Activated T-cell treated with anti-CD3 and anti-CD28 coated beads, Interleukin-2, amount 50 U/mL, for 72 hours (primary cell): ENCODE data around the gene NDUFA7. TPM values are rescaled to one million over a fixed set of nuclear protein-coding genes. Genes with fewer than 3 reads are reported as not detected.
"Not testable (repeated sequence)": the region's sequence is repeated elsewhere in the genome, so short reads cannot be mapped to it uniquely, and the experiment has no call there.

Experiments used
- ATAC-seq, 2 donors: fragments of 150-1000 bp; cut with Tn5 transposase; replicated peaks in 1 of 2; 2 replicates each; pipeline ENCODE4 v1.10.0; 2021; ENCODE audit warnings: moderate library complexity in 2 of 2, mild to moderate bottlenecking in 1 of 2
- DNase-seq, 2 donors: peaks; one replicate each; pipeline ENCODE4 v3.0.0; 2021 to 2022; ENCODE audit warnings: mixed read lengths in 1 of 2
- H3K27ac Mint-ChIP-seq: one replicate; pipeline ENCODE4 v1.8.0; 2022; ENCODE audit warnings: mild to moderate bottlenecking, moderate library complexity, mixed read lengths
- H3K27me3 Mint-ChIP-seq: one replicate; pipeline ENCODE4 v1.8.0; 2022; ENCODE audit warnings: low read depth, mixed read lengths
- H3K36me3 Mint-ChIP-seq, 2 donors: one replicate each; pipeline ENCODE4 v1.8.0; 2022; ENCODE audit warnings: mixed read lengths in 2 of 2, mild to moderate bottlenecking in 1 of 2; ENCODE audit not compliant: insufficient read depth in 2 of 2
- H3K4me1 Mint-ChIP-seq: one replicate; pipeline ENCODE4 v1.8.0; 2022; ENCODE audit warnings: low read depth, mixed read lengths
- H3K4me3 Mint-ChIP-seq, 2 donors: one replicate each; pipeline ENCODE4 v1.8.0; 2022; ENCODE audit warnings: mild to moderate bottlenecking in 2 of 2, mixed read lengths in 2 of 2, moderate library complexity in 2 of 2
- H3K9me3 Mint-ChIP-seq, 2 donors: one replicate each; pipeline ENCODE4 v1.8.0; 2022; ENCODE audit warnings: mixed read lengths in 2 of 2
- total RNA-seq, 2 donors: library from RNA; stranded (reverse); gene quantifications; one replicate each; pipeline ENCODE4 v1.2.3, GENCODE V29; 2022

NDUFA7 gene
- total RNA-seq, 2 donors from 2014 or later, result 59.4 to 62.5 TPM

- H3K27me3 Mint-ChIP-seq, result no peaks in the 10 kb centered on the region
- H3K4me3 Mint-ChIP-seq, result peak overlapping the region; percentile 98 to 100
- H3K36me3 Mint-ChIP-seq, result peaks cover 7 to 16% of the 10 kb centered on the region in 2 donors
- no peaks in the 10 kb centered on the region for H3K9me3 Mint-ChIP-seq
- peaks cover 26% of the 10 kb centered on the region for H3K4me1 Mint-ChIP-seq
- peak overlapping the region; percentile 98 for H3K27ac Mint-ChIP-seq
- ATAC-seq (no peak), DNase-seq (no peak)
Observed at GRCh38 chr19:8321986-8322637, 937 bp upstream of the NDUFA7 start.

GRCh38 chr19:8320564-8321066, 560 bp downstream of the NDUFA7 start:
- no peaks in the 10 kb centered on the region for H3K27me3 Mint-ChIP-seq
- H3K27ac Mint-ChIP-seq, result peak overlapping the region; percentile 98
- H3K4me3 Mint-ChIP-seq, result peak overlapping the region; percentile 98 to 100
- DNase-seq (peak in 1 of 2 donors; percentile 22), ATAC-seq (peak; percentile 3 to 4)
- H3K9me3 Mint-ChIP-seq, result no peaks in the 10 kb centered on the region
- H3K4me1 Mint-ChIP-seq, result peaks cover 26% of the 10 kb centered on the region
- H3K36me3 Mint-ChIP-seq, result peaks cover 9 to 16% of the 10 kb centered on the region in 2 donors

- no peak for DNase-seq
- H3K4me3 Mint-ChIP-seq, result peak overlapping the region; percentile 98 to 100
- peaks cover 26% of the 10 kb centered on the region for H3K4me1 Mint-ChIP-seq
- no peaks in the 10 kb centered on the region for H3K9me3 Mint-ChIP-seq
- no peak for ATAC-seq
- H3K36me3 Mint-ChIP-seq, result peaks cover 12 to 16% of the 10 kb centered on the region in 2 donors
- no peaks in the 10 kb centered on the region for H3K27me3 Mint-ChIP-seq
- peak overlapping the region; percentile 98 for H3K27ac Mint-ChIP-seq
Observed at GRCh38 chr19:8319807-8320520, 1.2 kb downstream of the NDUFA7 start.

GRCh38 chr19:8318835-8319234, 2.3 kb downstream of the NDUFA7 start:
- not testable (repeated sequence) for DNase-seq, H3K9me3 Mint-ChIP-seq, ATAC-seq, H3K27ac Mint-ChIP-seq, H3K27me3 Mint-ChIP-seq
- Mint-ChIP-seq H3K4me1 (peaks cover 22% of the 10 kb centered on the region), H3K36me3 (peaks cover 12 to 16% of the 10 kb centered on the region in 2 donors), H3K4me3 (peak overlapping the region in 1 of 2 donors; percentile 14)

- Mint-ChIP-seq H3K27ac (no peak overlapping the region), H3K9me3 (no peaks in the 10 kb centered on the region), H3K4me3 (no peak overlapping the region), H3K27me3 (no peaks in the 10 kb centered on the region), H3K36me3 (peaks cover 7 to 8% of the 10 kb centered on the region in 2 donors), H3K4me1 (peaks cover 14% of the 10 kb centered on the region)
- ATAC-seq, result no peak
- DNase-seq, result no peak
Observed at GRCh38 chr19:8316351-8317125, 4.6 kb downstream of the NDUFA7 start.

GRCh38 chr19:8314981-8315640, 6.1 kb downstream of the NDUFA7 start:
- not testable (repeated sequence) for H3K27me3 Mint-ChIP-seq, ATAC-seq, H3K4me1 Mint-ChIP-seq, H3K9me3 Mint-ChIP-seq, H3K4me3 Mint-ChIP-seq, H3K36me3 Mint-ChIP-seq, DNase-seq, H3K27ac Mint-ChIP-seq

- Mint-ChIP-seq H3K4me1 (peaks cover 25% of the 10 kb centered on the region), H3K27me3 (no peaks in the 10 kb centered on the region), H3K27ac (no peak overlapping the region), H3K9me3 (no peaks in the 10 kb centered on the region), H3K36me3 (peaks cover 3 to 7% of the 10 kb centered on the region in 2 donors), H3K4me3 (no peak overlapping the region)
- DNase-seq, result no peak
- ATAC-seq, result no peak
Observed at GRCh38 chr19:8311461-8312260, 9.5 kb downstream of the NDUFA7 start.

GRCh38 chr19:8310342-8311055, 10.7 kb downstream of the NDUFA7 start:
- H3K4me1 Mint-ChIP-seq, result peaks cover 35% of the 10 kb centered on the region
- no peak overlapping the region for H3K4me3 Mint-ChIP-seq
- DNase-seq (peak in 1 of 2 donors; percentile 0), ATAC-seq (no peak)
- H3K27ac Mint-ChIP-seq, result no peak overlapping the region
- peaks cover 3% of the 10 kb centered on the region in 2 donors for H3K36me3 Mint-ChIP-seq
- H3K27me3 Mint-ChIP-seq, result no peaks in the 10 kb centered on the region
- no peaks in the 10 kb centered on the region for H3K9me3 Mint-ChIP-seq

- peak overlapping the region; percentile 96 for H3K27ac Mint-ChIP-seq
- DNase-seq, result peak in 1 of 2 donors; percentile 0
- no peaks in the 10 kb centered on the region for H3K27me3 Mint-ChIP-seq
- ATAC-seq, result no peak
- peaks cover 35% of the 10 kb centered on the region for H3K4me1 Mint-ChIP-seq
- no peaks in the 10 kb centered on the region for H3K9me3 Mint-ChIP-seq
- H3K4me3 Mint-ChIP-seq, result peak overlapping the region; percentile 80 to 96
- peaks cover 2 to 3% of the 10 kb centered on the region in 2 donors for H3K36me3 Mint-ChIP-seq
Observed at GRCh38 chr19:8308891-8309291, 12.3 kb downstream of the NDUFA7 start.

- no peaks in the 10 kb centered on the region for H3K27me3 Mint-ChIP-seq
- H3K4me1 Mint-ChIP-seq, result peaks cover 35% of the 10 kb centered on the region
- H3K9me3 Mint-ChIP-seq, result no peaks in the 10 kb centered on the region
- ATAC-seq (peak; percentile 92 to 93), DNase-seq (peak; percentile 91 to 93)
- H3K36me3 Mint-ChIP-seq, result peaks cover 2 to 3% of the 10 kb centered on the region in 2 donors
- peak within 1 kb of the TSS; percentile 96 for H3K27ac Mint-ChIP-seq
- H3K4me3 Mint-ChIP-seq, result peak within 1 kb of the TSS; percentile 80 to 96
Observed at GRCh38 chr19:8307965-8308866, 13.0 kb downstream of the NDUFA7 start, which contains the start of gene CD320. TSS of gene CD320 (minus strand) at chr19:8308358. CDS start at chr19:8308290, 68 bp downstream.
